DND-41 (cell line): ENCODE measurements around the gene CEP70.

Experiments
- ATAC-seq: fragments of 200-7000 bp; cut with Tn5 transposase; 3 replicates; pipeline ENCODE4 v1.9.1; 2021; ENCODE audit warnings: low read depth; ENCODE audit not compliant: insufficient read depth
- DNase-seq: peaks from one replicate; pipeline ENCODE4 v3.0.0-alpha.2; 2020
- H2AFZ ChIP-seq: 2 replicates; pipeline ENCODE4 v1.6.0; 2012; ENCODE audit warnings: low read depth, low read length
- H3K27ac ChIP-seq: 2 replicates; pipeline ENCODE4 v1.5.1; 2012; ENCODE audit warnings: low read length, inconsistent platforms
- H3K27me3 ChIP-seq: fragments of 200-600 bp; sonication (generic); 2 replicates; pipeline ENCODE4 v1.6.0; 2012; ENCODE audit warnings: low read length, mild to moderate bottlenecking, inconsistent platforms; ENCODE audit not compliant: insufficient read depth, poor library complexity
- H3K36me3 ChIP-seq: 2 replicates; pipeline ENCODE4 v1.5.1; 2012; ENCODE audit warnings: low read length, inconsistent platforms; ENCODE audit not compliant: insufficient read depth
- H3K4me1 ChIP-seq: 2 replicates; pipeline ENCODE4 v1.5.1; 2012; ENCODE audit warnings: mild to moderate bottlenecking, low read length; ENCODE audit not compliant: insufficient read depth
- H3K4me2 ChIP-seq: 2 replicates; pipeline ENCODE4 v1.6.0; 2012; ENCODE audit warnings: mild to moderate bottlenecking, moderate library complexity, low read length, inconsistent platforms; ENCODE audit not compliant: insufficient read depth
- H3K4me3 ChIP-seq, 2 experiments: fragments of 200-600 bp in 1 of 2; shearing (Covaris generic) in 1 of 2; 2 replicates each; pipeline ENCODE4 v1.5.1; 2012 to 2016; ENCODE audit warnings: inconsistent platforms in 2 of 2, low read length in 2 of 2, mild to moderate bottlenecking in 2 of 2, low read depth in 1 of 2, moderate library complexity in 1 of 2
- H3K79me2 ChIP-seq: 2 replicates; pipeline ENCODE4 v1.6.0; 2012; ENCODE audit warnings: low read length, inconsistent platforms; ENCODE audit not compliant: insufficient read depth
- H3K9ac ChIP-seq: 2 replicates; pipeline ENCODE4 v1.6.0; 2012; ENCODE audit warnings: low read depth, mild to moderate bottlenecking, inconsistent platforms, low read length, moderate library complexity
- H3K9me3 ChIP-seq: 2 replicates; pipeline ENCODE4 v1.5.1; 2012; ENCODE audit warnings: low read length, moderate library complexity, mild to moderate bottlenecking, inconsistent platforms; ENCODE audit not compliant: insufficient read depth, severe bottlenecking
- H4K20me1 ChIP-seq: 2 replicates; pipeline ENCODE4 v1.6.0; 2012; ENCODE audit warnings: low read length; ENCODE audit not compliant: insufficient read depth
- CTCF ChIP-seq: IDR thresholded peaks from 2 replicates; pipeline ENCODE4 v1.5.1; 2012; ENCODE audit warnings: borderline replicate concordance, low read length, moderate library complexity, mild to moderate bottlenecking; ENCODE audit not compliant: poor library complexity, severe bottlenecking; ENCODE audit errors: extremely low read depth
- EZH2 ChIP-seq: IDR thresholded peaks from 3 replicates; pipeline ENCODE4 v1.6.1; 2012; ENCODE audit warnings: borderline replicate concordance, low read depth, mild to moderate bottlenecking, moderate library complexity, low read length, inconsistent platforms; ENCODE audit not compliant: severe bottlenecking

Gene CEP70, protein sequence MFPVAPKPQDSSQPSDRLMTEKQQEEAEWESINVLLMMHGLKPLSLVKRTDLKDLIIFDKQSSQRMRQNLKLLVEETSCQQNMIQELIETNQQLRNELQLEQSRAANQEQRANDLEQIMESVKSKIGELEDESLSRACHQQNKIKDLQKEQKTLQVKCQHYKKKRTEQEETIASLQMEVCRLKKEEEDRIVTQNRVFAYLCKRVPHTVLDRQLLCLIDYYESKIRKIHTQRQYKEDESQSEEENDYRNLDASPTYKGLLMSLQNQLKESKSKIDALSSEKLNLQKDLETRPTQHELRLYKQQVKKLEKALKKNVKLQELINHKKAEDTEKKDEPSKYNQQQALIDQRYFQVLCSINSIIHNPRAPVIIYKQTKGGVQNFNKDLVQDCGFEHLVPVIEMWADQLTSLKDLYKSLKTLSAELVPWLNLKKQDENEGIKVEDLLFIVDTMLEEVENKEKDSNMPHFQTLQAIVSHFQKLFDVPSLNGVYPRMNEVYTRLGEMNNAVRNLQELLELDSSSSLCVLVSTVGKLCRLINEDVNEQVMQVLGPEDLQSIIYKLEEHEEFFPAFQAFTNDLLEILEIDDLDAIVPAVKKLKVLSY

GRCh38 chr3:138594150-138594934, at the start of gene CEP70:
CEP70 (minus strand) TSS chr3:138594260; CDS start chr3:138572927, 21,333 bp downstream.
- H3K4me2 ChIP-seq, result peak within 1 kb of the TSS; percentile 92
- peak; percentile 91 for ATAC-seq
- H3K9me3 ChIP-seq, result peaks cover 6% of the 10 kb centered on the region
- H3K79me2 ChIP-seq, result peaks cover 39% of the 10 kb centered on the region
- TF ChIP-seq CTCF (peak; percentile 96), EZH2 (no peak)
- H3K9ac ChIP-seq, result peak within 1 kb of the TSS; percentile 65
- H3K36me3 ChIP-seq, result peaks cover 13% of the 10 kb centered on the region
- no peaks in the 10 kb centered on the region for H3K27me3 ChIP-seq
- no peaks in the 10 kb centered on the region for H4K20me1 ChIP-seq
- DNase-seq, result peak; percentile 91
- H3K4me3 ChIP-seq, result peak within 1 kb of the TSS; percentile 53 to 67
- H2AFZ ChIP-seq, result peak within 1 kb of the TSS; percentile 89
- H3K4me1 ChIP-seq, result peaks cover 48% of the 10 kb centered on the region
- H3K27ac ChIP-seq, result peak within 1 kb of the TSS; percentile 86

GRCh38 chr3:138642927-138643253, 48.8 kb upstream of the CEP70 start:
- H3K27ac ChIP-seq, result no peak overlapping the region
- no peaks in the 10 kb centered on the region for H4K20me1 ChIP-seq
- no peaks in the 10 kb centered on the region for H3K36me3 ChIP-seq
- TF ChIP-seq CTCF (no peak), EZH2 (no peak)
- H2AFZ ChIP-seq, result no peak overlapping the region
- no peaks in the 10 kb centered on the region for H3K4me1 ChIP-seq
- H3K9me3 ChIP-seq, result peaks cover 10% of the 10 kb centered on the region
- H3K27me3 ChIP-seq, result no peaks in the 10 kb centered on the region
- no peak overlapping the region for H3K4me3 ChIP-seq
- ATAC-seq, result no peak
- H3K4me2 ChIP-seq, result no peak overlapping the region
- no peak overlapping the region for H3K9ac ChIP-seq
- DNase-seq, result no peak
- no peaks in the 10 kb centered on the region for H3K79me2 ChIP-seq

DNA sequence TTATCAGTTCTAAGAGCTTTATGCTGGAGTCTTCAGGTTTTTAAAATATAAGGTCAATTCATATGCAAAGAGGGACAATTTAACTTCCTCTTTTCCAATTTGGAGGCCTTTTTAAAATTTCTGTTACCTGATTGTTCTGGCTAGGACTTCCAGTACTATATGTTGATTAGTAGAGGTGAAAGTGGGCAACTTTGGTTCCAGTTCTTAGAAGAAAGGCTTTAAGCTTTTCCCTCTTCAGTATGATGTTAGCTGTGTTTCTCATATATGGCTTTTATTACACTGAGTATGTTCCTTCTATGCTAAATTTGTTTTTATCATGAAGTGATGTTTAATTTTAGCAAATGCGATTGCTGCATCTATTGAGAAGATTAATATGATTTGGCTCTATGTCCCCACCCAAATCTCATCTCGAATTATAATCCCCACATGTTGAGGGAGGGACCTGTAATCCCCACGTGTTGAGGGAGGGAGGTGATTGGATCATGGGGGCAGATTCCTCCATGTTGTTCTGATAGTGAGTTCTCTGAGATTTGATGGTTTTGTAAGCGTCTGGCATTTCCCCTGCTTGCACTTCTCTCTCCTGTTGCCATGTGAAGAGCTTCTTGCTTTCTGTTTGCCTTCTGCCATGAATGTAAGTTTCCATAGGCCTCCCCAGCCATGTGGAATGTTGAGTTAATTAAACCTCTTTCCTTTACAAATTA, 48.3 kb upstream of the CEP70 start:
- no peak overlapping the region for H3K27ac ChIP-seq
- H2AFZ ChIP-seq, result no peak overlapping the region
- TF ChIP-seq CTCF (no peak), EZH2 (no peak)
- H3K4me3 ChIP-seq, result no peak overlapping the region
- H3K79me2 ChIP-seq, result no peaks in the 10 kb centered on the region
- no peaks in the 10 kb centered on the region for H3K36me3 ChIP-seq
- H4K20me1 ChIP-seq, result no peaks in the 10 kb centered on the region
- no peak overlapping the region for H3K9ac ChIP-seq
- no peaks in the 10 kb centered on the region for H3K4me1 ChIP-seq
- no peak overlapping the region for H3K4me2 ChIP-seq
- no peaks in the 10 kb centered on the region for H3K27me3 ChIP-seq
- DNase-seq, result no peak
- no peak for ATAC-seq
- peaks cover 10% of the 10 kb centered on the region for H3K9me3 ChIP-seq
